ENCODE measurements around the gene CNOT11. TPM values are rescaled to one million over a fixed set of nuclear protein-coding genes. Genes with fewer than 3 reads are reported as not detected.

CNOT11 gene
- total RNA-seq (2014; rRNA removed; shearing (Covaris generic)): 18.7 and 24.3 TPM in 2 replicates

GRCh38 chr2:101252408-101253012 is at the start of gene CNOT11:
Gene CNOT11, plus strand, starts transcription at chr2:101252886. Its CDS starts 79 bp downstream, at chr2:101252965.

GRCh38 chr2:101308432-101309210 is 55.9 kb downstream of the CNOT11 start, which contains the start of gene RNF149:
Gene RNF149, minus strand, starts transcription at chr2:101308701. Its CDS starts 113 bp downstream, at chr2:101308588.

Small RNA genes lying within 50 kb of the gene (small RNA-seq; reads per million reads assigned to genes)
- gene MIR5696 (not detected), gene SNORD89 (11.4 reads per million, percentile 89 among the genes with 10 or more reads in this experiment)

Other genes starting within 250 kb of the CNOT11 start
- 31.8 and 34.0 TPM in 2 replicates for gene TBC1D8, start 101.5 kb upstream of the CNOT11 start, total RNA-seq (2014; rRNA removed; shearing (Covaris generic))
- 18.9 and 23.0 TPM in 2 replicates for gene RNF149, start 55.8 kb downstream of the CNOT11 start, total RNA-seq (2014; rRNA removed; shearing (Covaris generic))
- gene CREG2, start 134.6 kb downstream of the CNOT11 start, total RNA-seq (2014; rRNA removed; shearing (Covaris generic)): not detected in 2 replicates
- gene RFX8, start 222.2 kb downstream of the CNOT11 start, total RNA-seq (2014; rRNA removed; shearing (Covaris generic)): not detected in 2 replicates